Frontal cortex (tissue), 4 donors: Measurements from ENCODE around the gene ATXN1. TPM values are rescaled to one million over a fixed set of nuclear protein-coding genes. Genes with fewer than 3 reads are reported as not detected.
"Not testable (repeated sequence)": the region's sequence is repeated elsewhere in the genome, so short reads cannot be mapped to it uniquely, and the experiment has no call there.

Experiments
- DNase-seq, 2 donors: peaks; one replicate each; pipeline ENCODE4 v3.0.0; 2012; ENCODE audit warnings: low spot score in 2 of 2
- FAIRE-seq: peaks from 2 replicates; lab custom pipeline; 2012; peaks lifted over from hg19 to GRCh38; lab: Jason Lieb, UNC
- total RNA-seq: library from RNA; depleted of rRNA; stranded (reverse); fragments of >200 nt; gene quantifications from one replicate; pipeline ENCODE4 v1.2.3, GENCODE V29; 2014
- donor health status: control.
- donor health status: control.
- donor health status: control.

ATXN1 gene
- total RNA-seq, 1 donor from 2014 or later = 52.2 TPM

DNA sequence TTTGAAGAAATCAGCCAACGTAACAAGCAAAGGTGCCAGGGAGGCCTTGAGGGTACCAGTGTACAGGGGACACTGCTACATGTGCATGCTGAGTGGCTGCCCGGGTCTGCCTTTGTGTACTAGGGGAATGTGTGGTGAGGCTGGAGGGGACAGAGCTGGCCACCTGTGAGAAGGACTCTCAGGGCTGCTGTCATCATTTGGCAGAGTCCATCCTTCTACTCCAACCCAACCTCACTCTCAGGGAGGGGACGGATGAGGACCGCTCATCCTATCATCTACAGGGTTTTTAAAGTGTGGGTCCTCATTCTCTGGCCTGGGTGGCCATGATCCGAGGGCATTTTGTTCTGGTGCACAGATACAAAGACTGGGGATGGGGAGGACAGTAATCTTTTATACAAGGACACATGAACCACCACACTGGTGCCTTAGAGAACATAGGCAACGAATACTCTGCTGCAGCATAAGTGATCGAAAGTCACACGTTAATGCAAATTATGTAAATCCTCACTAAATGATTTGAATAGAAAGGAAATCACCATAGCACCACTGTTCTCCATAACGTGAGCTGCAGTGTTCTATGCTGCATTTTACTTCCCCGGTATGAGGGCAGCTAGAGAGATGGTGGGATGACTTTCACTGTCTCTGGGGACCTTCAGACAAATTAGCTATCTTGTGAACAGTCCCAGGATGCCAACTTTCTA lies 341.5 kb downstream of the ATXN1 start:
- no peak for DNase-seq
- no peak for FAIRE-seq

DNA sequence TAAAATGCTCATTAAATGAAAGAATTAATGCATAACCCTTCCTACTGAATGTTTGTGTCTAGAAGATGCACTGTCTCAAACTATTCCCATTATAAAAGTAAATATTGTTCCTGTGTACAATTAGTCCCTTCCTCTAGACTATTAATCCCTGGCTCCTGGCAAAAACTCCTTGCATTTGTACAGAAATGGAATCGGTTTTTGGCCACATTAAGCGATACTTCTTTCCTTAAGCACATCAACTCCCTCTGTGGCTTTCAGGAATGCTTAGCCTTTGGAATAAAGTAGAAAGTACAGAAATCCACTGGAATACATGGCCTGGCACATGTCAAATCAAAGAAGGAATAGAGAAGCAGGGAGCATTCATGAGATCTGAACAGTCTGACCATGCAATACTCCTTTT lies 343.1 kb downstream of the ATXN1 start:
- DNase-seq (no peak), FAIRE-seq (no peak)

DNA sequence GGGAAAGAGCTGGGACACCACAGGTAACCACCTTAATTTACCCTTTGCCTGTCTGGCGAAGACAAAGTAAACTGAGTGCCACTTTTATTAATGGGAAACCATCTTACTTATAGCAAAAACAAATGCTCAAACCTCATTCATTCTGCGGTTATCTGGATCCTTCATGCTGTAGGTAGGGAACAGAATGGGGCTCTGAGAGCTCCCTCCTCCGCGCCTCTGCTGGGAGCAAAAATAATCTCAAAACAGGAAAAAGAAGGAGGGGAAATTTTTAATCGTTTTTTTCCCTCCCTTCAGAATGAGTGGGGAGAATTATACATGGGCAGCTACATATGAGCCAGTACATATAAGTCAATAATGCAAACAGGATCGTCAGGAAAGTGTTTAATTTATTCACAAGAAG lies 345.6 kb downstream of the ATXN1 start:
- DNase-seq (no peak), FAIRE-seq (no peak)

DNA sequence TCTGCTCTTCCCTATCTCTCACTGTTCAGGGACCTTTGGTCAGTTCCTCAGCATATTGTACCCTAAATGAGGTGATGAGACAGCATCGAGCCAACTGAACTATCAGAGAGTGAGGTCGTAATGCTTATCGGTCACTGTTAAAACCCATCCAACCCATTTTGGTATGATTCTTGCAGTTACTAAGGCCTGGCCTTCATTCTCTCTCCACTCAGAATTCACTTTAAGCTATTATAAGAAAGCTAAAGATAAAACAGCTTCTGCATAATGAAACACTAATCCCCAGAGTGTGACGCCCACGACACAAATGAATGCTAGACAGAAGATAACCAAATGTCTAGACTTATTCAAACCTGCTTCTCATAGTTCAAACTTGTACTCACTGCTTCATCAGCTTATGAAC lies 347.1 kb downstream of the ATXN1 start:
- DNase-seq = no peak
- FAIRE-seq = no peak

DNA sequence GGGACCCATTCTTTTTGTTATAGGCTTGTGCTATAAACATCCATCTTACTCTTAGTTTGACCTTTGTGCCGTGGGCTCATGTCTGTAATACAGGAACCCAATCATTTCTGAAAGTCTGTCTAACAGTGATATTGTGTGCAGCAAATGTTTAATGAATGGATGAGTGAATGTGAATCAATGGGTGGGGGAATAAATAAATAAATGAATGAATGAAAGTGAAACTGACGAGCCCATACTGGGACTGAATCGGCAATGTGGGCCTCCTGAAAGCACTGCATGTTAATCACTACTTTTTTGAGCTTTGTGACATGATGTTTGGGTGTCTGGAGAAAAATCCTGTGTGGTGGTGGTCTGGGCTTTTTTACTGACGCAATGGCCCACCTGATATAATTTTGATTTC lies 347.9 kb downstream of the ATXN1 start:
- DNase-seq = no peak
- no peak for FAIRE-seq

DNA sequence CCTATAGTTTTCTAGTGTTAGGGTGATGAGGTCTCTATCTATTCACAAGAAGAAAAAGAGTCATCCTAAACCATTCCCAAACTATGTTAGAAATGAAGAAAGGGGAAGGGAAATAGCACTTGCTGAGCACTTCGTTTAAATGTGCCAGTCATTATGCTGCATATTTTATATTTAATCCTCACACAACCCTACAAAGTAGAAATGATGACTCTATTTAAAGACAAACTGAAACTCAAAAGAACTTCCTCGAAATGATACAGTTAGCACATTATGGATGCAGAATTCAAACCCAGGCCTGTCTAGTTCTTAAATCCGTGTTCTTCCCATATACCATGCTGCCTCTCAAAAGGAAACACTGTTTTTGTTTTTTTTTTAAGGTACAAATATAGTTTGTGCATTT lies 348.3 kb downstream of the ATXN1 start:
- DNase-seq (no peak), FAIRE-seq (no peak)

DNA sequence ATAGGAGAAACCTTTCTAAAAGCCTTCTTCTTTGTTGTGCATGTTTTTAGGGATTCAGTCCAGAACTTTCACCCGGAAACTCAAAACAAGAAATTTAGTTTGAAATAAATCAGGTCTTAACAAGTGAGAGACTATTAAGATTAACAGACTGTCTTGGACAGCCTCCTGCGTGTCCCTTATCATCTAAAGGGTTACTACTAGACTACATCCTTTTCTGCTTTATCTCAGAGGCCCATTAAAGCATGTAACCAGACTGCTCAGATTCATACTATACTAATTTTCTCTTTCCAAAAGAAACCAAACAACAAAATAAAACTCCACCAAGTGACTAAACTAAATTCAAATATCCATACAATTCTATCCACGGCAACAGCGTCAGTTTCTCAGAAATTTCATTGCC lies 349.1 kb downstream of the ATXN1 start:
- FAIRE-seq (no peak), DNase-seq (no peak)

DNA sequence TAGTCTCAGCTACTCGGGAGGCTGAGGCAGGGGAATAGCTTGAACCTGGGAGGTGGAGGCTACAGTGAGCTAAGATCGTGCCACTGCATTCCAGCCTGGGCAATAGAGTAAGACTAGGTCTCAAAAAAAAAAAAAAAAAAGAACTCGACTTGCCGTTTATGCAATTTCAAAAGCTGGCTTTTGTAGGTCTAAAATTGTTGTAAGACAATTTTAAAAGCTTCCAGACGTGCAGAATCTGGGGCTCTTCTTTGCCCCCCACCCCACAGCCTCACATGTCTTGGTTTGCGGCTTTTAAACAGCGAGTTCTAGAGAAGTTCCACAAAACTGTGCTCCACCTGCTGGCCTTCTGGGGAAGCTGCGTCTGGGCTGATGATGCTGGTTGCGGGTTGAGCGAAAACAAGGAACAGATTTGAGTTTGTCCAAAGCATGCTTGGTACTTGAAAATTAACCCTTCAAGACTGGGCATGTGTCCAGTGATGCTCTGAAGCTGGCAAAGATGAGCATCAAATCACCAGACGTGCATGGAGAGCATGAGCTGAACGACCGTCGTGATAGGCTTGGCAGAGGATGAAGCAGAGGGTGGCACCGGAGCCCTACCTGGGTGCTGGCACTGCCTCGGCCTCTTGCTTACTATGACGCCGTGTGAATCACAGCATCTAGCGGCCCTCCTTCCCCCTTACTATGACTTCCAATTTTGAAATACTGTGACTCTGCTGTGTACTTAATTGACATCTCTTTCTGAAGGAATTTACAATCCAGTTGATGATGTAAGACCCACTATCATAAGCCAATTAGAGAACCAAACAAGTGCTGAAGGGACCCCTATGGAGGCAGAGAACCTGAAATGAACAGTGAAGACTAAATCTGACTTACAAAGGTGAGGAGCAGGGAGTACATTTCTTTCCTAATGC lies 351.5 kb downstream of the ATXN1 start:
- FAIRE-seq = no peak
- DNase-seq = peak in 1 of 2 donors; percentile 27

DNA sequence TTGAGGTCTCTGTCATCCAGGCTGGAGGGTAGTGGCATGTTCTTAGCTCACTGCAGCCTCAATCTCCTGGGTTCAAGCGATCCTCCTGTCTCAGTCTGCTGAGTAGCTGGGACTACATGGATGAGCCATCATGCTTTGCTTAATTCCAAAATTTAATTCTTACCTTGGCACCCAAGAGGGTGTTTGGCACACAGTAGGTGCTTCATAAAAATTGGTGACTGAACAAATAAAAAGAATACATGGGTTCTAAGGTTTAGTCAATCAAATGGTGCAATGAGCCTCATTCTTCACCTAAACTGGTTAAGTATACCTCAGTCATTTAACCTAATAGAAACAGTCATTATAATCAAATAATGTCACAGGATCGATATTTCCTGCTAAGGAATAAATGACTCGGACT lies 352.5 kb downstream of the ATXN1 start:
- FAIRE-seq = no peak
- DNase-seq = no peak

DNA sequence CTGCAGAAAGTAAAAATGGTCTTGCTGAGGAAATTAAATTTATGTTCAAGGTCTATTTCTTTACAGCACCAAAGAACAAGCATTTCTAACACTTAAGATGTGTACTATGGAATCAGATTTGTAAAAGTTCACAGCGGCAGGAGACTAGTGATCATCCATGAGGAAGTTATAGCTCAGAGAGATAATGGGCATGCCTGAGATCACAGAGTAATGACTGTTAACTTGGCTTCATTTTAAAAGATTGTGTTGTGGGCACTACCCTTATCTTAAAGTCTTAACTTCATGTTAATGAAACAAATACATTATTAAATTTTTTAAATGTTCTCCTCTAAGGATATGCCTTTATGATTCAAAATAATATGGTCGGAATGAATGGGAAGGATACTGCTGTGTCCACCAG lies 354.3 kb downstream of the ATXN1 start:
- DNase-seq (no peak), FAIRE-seq (no peak)

DNA sequence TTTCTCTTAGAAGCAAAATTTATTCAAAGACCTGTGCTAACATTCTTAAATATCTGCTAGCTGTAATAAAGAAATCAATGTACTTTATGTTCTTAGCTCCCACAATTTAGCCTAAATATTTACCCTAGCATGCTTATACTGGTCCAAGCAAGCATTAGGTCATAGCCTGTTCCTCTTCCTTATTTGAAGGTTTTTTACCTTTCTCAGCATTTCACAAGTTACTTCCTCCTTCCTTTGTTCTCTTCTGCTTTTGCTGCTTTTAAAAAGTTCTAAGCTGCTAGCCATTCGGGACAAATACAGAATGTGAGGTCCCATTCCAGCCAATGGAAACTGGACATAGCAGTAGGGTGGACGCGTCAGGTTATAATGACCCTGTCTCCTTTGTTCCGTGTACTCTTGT lies 354.7 kb downstream of the ATXN1 start:
- not testable (repeated sequence) for FAIRE-seq, DNase-seq

DNA sequence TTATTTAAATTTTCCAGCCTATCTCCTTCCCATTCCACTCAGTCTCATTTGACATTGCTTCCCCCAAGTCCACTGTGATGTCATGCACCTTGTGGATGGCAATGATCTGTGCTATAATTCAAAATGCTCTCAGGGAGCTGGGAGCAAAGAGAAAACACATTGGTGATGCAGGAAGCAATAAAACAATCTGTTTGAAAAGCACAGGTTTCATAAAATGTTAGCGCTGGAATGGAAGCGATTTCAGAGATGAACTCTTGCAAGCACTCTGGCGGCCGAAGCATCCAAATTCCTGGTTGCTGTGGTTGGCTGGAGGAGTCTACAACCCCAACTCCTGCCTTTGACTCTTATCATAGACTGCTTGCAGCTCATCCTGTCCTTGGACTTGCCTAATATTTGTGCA lies 355.9 kb downstream of the ATXN1 start:
- DNase-seq (no peak), FAIRE-seq (no peak)

DNA sequence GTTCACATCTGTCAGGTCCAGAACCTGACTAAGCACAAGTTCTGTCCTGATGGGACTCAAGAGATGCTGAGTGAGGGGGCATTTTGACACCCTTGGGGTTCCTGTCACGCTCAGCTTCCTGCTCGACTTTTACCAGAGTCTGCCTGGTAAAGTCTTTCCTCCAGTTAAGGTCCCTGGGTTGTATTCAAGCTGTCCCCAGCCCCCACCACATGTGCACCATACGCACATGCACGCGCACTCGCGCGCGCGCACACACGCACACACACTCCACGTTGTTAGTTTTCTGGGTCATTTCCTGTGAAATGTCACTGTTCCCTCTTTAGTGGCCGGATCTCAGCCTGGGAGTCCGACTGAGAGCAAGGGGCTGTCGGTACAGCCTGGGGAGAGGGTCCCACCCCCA lies 356.8 kb downstream of the ATXN1 start:
- FAIRE-seq = no peak
- no peak for DNase-seq

DNA sequence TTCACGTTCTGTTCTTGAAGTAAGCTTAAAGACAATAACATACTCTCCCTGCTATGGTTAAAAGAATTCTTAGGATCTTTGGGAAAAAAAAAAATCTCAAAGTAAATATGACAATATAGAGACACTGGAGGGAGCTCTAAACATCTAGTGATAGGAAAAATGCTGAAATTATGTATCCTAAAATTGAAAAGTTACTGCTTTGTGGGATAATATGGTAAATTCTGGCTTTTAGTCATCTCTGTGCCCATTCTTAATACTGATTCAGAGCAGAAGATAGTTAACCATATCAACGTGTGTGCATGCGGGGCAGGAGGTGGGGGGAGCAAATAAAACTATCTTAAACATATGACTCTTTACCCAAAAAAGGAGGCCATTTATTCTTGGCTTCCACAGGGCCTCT lies 357.4 kb downstream of the ATXN1 start:
- no peak for FAIRE-seq
- no peak for DNase-seq

DNA sequence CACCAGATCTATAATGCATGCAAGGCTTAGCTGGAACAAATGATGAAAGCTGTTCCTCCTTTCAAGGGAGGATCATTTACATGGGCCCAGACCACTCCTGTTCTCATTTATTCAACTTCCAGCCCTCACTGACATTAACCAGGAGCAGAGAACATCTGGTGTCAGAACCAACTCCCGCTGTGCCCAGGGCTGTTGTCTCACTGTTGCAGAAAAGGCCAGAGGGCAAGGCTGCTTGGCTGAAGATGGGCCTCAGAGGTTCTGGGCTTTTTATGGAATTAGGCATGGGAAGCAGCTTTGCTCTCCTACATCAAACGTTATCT lies 358.7 kb downstream of the ATXN1 start:
- FAIRE-seq = no peak
- DNase-seq = no peak

DNA sequence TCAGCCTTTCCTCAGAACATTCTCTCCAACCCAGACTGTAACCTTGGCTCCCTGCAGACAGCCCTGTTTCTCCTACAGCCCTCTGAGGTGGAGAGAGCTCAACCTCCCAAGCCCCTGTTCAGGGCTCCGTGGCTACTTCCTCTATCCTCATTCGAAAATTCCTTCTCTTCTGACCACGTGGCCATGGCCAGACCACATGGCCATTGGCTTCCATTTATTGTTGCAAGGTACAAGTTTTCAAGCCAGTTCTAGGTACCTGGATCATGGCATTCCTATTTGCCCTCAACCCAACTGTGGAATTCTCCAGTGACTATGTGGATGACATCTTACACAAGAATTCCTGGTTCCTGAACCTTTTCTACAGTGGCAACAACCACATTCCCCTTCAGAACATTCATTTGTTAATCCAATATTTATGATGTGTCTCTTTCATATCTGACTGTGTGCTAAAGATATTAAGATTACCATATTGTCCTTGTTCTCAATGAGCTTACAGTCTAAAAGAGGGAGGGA lies 361.0 kb downstream of the ATXN1 start:
- DNase-seq (no peak), FAIRE-seq (no peak)

DNA sequence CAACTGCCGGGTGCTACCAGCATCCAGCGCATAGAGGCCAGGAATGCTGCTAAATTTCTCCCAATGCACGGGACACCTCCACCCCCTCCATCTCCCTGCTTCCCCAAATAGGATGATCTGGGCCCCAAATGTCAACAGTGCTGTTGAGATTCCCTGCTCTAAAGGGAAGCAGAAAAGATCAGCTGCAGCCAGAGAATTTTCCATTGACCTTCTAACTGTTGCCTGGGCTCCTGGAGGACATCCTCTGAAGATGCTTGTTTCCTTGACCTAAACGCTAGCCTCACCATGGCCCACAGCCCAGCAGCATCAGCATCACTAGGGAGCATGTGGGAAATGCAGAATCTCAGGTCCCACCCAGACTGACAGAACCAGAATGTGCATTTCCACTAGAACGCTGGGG lies 361.6 kb downstream of the ATXN1 start:
- DNase-seq (no peak), FAIRE-seq (no peak)

DNA sequence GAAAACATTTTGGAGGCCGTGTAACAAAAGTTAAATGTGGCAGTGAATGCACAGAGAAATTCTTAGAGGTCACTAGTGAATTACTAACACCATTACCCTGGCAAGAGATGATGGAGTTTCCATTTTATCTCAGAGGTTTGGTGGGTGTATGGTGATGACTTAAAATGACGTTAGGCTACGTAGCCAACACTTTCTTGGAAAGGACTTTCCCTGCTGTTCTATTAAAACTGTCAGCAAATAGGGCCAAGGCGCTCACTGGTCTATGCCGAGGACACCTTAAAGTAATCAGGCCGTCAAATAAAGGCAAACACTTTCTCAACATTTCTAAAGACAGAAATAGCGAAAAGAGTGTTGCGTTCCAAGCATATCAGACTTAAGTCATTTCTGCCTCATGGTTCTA lies 362.1 kb downstream of the ATXN1 start:
- DNase-seq (no peak), FAIRE-seq (no peak)

DNA sequence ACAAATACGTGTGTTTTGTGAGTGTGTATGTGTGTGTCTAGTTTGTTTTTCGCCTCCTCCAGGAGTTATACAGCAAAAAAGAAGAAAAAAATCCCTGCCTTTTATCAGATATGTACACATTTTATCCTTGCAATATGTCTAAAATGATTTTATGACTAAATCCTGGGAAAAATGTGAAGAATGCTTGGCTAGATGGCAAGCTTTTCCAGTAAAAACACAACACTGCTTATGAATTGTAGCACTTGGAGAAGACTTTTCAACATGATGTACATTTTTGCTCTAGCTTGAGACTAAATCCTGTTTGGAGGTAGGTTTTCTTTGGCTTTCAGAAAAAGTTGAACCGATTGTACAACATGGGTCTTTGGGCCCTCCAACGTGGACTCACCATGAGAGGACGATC lies 362.7 kb downstream of the ATXN1 start:
- DNase-seq (no peak), FAIRE-seq (no peak)

DNA sequence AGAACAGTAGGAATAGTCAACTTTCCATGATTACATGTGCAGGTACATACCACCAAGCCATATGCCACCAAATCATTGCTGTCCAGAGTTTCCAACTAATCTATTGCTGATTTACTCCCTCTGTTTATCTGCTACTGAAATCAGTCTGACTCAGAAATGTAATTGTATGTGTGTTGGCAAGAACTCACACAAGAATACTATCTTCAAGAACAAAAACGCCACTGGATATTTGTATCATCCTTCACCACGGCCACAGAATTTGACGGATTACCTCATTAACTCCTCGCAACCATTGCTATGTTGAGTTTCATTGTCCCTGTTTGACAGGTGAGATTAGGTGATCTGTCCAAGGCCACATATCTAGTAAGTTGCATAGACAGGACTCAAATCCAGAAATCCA lies 363.6 kb downstream of the ATXN1 start:
- FAIRE-seq (no peak), DNase-seq (no peak)

DNA sequence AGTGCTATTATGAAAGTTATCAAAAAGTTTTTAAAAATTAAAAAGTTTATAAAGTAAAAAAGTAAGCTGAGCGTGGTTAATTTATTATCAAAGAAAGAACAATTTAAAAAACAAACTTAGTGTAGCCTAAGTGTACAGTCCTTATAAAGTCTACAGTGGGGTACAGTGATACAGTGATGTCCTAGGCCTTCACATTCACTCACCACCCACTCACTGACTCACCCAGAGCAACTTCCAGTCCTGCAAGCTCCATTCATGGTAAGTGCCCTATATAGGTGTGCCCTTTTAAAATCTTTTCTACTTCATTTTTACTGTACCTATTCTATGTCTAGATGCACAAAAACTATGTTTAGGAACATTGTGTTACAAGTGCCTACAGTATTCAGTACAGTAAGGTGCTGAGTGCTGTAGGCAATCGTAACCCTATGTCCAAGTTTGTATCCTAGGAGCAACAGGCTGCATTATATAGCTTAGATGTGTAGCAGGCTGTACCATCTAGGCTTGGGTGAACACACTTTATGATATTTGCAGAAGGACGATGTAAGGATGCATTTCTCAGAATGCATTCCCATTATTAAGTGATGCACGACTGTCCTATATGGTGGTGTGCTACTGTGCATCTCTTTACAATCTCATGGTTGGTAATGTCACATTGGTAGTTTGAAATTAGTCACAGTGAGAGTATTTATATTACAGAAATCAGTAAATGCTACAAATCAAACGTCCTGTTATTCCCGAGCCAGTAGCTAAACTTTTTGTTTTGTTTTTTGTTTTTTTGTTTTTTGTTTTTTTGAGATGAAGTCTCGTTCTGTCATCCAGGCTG lies 364.6 kb downstream of the ATXN1 start:
- FAIRE-seq (no peak), DNase-seq (no peak)
